GM21717 (cell line): ENCODE measurements around the gene RBMS3.

ENCODE experiments used
- ATAC-seq: cut with Tn5 transposase; IDR thresholded peaks from one replicate; pipeline ENCODE4 v1.9.1; 2021; ENCODE audit warnings: mild to moderate bottlenecking, moderate library complexity; ENCODE audit not compliant: unreplicated experiment

The RBMS3 gene

DNA sequence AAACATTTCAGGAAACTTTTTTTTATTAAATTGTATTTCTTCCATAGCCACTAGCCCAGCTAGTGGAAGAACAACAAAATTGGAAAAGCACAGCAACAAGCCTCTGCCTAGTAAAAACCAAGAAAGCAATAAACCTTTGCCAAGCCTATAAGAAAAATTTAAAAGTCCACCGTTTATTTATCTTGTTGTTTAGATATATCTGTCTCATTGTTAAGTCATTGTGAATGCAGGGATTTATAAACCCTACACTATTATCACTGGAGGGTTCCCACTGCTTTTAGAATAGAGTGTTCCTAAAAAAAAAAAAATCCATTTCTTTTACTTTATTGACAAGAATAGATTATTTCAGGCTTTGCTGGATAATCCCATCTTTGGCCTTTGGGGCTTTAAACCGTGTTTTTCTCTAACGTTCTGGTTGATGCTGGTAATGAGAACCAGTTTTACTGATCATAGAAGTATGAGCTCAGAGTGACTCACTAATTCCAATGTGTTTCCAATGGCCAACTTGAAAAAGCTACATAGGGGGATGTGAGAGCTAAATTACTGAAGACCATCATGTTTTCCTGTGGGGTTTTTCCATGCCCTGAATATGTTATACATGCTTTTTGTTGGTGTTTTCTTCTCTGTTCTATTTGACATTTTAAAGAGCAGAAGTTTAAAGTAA is 634.1 kb downstream of the RBMS3 start:
- ATAC-seq, result no peak

- ATAC-seq, result no peak
These were observed 638.7 kb downstream of the RBMS3 start for GRCh38 chr3:29919571-29919970.

DNA sequence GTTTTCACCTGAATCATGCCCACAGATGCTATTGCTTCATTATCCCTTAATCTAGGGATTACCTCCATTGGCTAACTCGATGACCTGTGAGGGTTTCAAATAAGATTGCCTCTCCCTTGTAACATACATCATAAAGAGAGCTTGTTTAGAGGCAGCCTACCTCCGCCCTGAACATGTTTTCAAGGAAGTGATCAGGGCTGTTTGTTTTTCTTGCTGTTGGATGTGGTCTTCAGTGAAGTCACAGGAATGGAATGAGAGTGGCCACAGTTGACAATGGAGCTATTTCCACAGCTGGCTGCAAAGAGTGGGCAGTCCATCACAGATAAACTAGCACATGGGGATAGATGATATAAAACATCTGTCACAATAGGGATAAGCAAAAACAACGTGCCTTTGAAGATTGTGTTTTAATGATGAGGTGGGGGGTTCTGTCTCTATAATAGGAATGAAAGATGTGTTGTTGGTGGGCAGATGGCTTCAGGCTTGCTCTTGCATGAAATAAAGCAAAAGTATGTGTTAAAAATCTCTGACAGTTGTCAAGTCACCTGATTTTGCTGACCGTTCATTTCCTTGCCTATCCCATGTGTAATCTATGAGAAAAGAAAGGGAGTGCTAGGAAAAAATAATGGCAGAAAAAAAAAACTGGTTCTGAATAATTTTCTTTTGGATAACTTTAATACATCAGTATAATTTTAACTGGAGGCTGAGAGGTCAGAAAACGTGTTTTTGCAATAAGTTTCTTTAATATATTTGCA is 642.3 kb downstream of the RBMS3 start:
- no peak for ATAC-seq

DNA sequence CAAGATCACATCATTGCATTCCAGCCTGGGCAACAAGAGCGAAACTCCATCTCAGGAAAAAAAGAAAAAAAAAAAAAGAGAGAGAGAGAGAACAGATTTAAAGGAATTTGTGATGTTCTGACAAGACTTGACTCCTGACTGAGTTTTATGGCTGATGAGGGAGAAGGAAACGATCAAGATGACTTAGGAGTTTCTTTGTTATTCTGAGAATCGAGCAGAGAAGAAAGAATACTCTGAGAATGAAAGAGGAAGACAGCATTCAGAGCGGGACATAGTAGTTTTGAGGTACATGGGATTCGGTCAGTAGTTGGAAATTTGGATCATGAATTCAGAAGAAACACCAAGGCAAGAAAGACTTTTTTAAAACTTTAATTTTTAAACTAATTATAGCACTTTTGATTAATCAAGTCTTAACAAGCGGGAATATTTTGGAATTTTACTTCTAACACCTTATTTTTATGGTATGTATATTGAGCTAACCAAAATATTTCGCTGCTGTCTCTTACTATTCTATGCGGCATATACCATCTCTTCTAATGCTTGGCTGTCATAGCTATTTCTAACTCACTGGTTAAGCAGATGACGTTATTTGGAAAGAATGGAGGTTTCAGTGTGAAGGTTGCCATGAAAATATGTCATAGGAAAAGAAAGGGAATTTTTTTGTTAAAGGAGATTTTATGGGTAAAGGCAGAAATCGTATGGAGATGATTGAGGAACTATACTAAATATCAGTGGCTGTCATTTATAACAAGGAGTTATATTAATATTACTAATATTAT is 644.1 kb downstream of the RBMS3 start:
- no peak for ATAC-seq

DNA sequence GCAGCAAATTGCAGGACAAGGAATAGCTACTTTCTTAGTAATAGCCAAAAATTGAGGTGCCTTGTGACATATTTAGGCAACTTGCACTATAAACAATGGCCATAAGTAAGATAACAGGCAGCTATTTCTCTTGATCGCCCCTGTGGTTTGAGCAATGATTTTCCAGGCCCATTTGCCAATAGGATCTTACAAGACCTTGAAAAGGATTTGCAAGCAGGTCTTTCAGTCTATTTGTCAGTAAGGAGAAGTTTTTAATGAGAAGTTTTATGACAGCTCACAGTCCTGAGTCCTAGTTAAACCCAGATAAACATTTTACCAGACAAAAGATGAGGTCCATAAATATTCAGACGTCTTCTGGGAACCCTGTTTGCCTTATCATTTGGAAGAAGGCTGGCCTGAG is 645.5 kb downstream of the RBMS3 start:
- no peak for ATAC-seq

DNA sequence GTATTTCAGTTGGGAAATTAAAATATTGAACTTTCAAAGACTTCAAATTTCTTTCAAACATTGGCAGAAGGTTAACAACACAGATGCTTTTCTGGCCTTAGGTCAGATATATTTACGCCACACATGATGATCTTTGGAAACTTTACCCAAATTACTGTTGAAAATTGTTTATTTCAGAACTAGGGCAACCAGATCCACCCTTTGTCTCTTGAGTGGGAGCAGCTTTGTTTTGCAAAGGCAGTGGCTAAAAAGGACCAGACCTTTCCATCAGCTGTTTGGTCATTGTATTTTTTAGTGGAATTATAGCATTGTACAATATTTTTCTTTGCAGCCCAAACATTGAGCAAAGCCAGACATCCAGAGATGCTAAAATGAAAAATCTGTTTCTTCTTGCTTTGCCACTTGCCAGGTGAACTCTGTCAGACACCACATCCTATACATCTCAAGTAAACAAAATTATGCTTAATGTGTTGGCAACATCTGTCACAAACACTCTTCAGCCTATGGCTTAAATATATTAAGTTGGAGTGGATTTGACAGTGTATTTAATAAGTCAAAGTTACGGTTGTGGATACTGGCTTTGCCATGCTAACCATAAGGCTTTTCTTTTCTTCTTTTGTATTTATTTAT is 651.9 kb downstream of the RBMS3 start:
- no peak for ATAC-seq

DNA sequence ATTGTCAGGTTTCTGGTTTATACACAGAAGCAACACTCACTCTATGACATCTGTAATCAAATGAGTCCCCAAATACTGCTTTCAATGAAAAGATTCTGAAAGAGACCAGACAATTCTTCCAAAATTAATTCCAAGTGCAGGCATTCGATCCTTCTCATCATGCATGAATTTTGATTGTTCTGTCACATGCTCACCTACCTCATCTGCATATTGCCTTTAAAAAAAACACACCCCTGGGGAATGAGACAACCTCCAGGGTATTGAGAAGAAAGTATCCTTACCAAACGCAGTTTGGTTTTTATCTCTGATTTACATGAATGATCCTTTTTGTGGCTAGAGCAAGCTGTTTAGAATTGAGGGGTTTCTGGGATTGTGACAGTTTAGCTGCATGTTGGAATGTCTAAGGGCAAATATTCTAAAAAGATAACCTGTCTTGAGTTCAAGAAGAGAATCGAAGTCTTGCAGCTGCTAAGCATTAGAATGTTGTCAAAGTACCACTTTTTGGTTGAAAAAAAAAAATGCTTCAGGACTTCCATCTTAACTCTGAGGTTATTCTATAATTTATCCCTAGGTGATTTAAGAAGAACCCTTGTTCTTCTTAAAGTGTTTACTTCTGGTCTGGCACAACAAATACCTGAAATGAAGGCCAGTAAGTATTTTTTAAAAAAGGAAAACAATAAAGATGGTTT is 653.1 kb downstream of the RBMS3 start:
- ATAC-seq, result no peak

DNA sequence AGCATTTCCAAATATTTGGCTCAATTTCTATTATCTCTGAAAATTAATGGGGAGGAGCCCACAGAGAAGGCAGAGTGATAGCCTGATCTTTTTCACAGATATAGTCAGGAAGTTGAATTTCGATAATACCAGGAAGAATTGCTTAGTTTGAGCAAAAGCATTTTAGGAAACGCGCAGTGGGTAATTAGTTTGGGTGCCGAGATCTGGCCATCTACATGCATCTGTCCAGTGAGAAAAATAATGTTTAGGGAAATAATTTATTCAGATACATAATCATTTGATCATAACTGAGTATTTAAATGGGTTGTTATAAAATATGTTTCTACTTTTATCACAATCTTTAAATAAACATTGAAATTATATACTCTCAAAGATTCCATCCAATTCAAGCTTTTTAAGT is 653.9 kb downstream of the RBMS3 start:
- ATAC-seq, result no peak

- peak; percentile 89 for ATAC-seq
These were observed 655.2 kb downstream of the RBMS3 start for GRCh38 chr3:29936054-29936453.

GRCh38 chr3:29936766-29937165 is 655.9 kb downstream of the RBMS3 start:
- ATAC-seq, result peak; percentile 68

DNA sequence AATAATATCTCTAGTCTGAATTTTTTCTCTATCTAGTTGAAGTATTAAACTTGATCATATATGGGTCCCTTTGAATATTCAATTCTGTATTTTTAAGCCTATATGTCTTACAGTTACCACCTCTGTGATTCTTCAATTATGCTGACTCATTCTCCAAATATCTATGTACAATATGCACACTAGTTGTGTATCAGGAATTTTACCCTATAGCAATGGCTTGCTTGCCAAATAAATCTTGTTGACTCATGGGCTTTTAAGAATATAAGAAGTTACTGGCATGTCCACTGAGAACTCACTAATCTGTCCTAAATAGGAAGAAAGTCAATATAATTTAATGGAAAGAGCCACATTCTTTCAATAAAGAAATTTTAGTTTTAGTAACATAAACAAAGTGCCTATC is 656.3 kb downstream of the RBMS3 start:
- no peak for ATAC-seq

- ATAC-seq, result no peak
These were observed 660.0 kb downstream of the RBMS3 start for GRCh38 chr3:29940759-29941323.

DNA sequence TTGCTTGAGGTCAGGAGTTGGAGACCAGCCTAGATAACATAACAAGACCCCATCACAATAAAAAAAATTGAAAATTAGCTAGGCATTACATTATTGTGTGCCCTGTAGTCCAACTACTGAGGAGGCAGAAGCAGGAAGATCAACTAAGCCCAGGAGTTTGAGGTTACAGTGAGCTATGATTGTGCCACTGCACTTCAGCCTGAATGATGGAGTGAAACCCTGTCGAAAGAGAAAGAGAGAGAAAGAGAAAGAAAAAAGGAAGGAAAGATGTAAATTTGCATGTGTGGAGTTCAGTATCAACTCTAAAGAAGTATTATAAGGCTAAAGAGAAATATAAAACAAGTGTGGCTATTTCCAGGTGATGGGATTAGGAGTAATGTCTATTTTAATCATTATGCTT is 661.4 kb downstream of the RBMS3 start:
- ATAC-seq, result peak; percentile 53

DNA sequence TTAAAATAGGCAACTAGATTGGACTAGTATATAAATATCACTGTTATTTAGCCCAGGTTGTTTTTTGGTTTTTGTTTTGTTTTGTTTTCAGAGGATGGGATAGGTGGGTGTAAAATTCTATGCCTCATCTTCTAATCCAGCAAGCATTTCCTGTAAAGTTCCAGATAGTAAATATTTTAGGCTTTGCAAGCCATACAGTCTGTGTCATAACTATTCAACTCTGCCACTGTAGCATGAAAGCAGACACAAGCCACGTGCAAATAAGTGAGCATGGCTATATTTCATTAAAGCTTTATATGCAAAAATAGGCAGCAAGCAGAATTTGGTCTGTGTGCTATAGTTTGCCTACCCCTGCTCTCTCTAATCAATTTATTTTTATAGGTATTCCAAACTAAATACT is 668.3 kb downstream of the RBMS3 start:
- no peak for ATAC-seq

GRCh38 chr3:29949940-29950616 is 669.2 kb downstream of the RBMS3 start:
- no peak for ATAC-seq

DNA sequence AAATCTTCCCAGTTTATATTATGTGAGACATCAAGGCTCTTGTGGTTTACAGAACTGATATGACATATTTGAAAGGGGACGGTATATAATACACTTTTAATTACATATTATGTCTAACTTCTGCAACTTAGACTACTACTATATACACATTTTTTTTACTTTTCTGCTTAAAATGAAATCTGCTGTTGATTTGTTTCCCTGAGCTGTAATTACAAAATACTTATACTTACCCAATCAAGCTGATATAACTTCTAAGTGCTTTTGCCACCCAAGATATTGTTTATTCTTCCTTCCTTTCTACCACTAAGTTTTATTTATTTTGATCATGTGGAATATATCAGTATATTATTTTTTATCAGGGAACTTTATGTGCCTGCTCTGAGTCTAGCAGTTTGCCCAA is 671.6 kb downstream of the RBMS3 start:
- ATAC-seq, result no peak

GRCh38 chr3:29955413-29955812 is 674.5 kb downstream of the RBMS3 start:
- ATAC-seq, result no peak

- no peak for ATAC-seq
These were observed 677.9 kb downstream of the RBMS3 start for GRCh38 chr3:29958816-29959215.

- ATAC-seq, result no peak
These were observed 691.0 kb downstream of the RBMS3 start for GRCh38 chr3:29971895-29972294.
